NCI-H2107 treated with DMSO at 0.1 percent for 48 hours (cell line): Measurements from ENCODE around the gene CARD10.
"Not testable (repeated sequence)": the region's sequence is repeated elsewhere in the genome, so short reads cannot be mapped to it uniquely, and the experiment has no call there.

Experiments used
- DNase-seq: peaks from one replicate; lab custom pipeline; 2025; ENCODE audit not compliant: unreplicated experiment; lab: John Stamatoyannopoulos, UW

Gene CARD10

DNA sequence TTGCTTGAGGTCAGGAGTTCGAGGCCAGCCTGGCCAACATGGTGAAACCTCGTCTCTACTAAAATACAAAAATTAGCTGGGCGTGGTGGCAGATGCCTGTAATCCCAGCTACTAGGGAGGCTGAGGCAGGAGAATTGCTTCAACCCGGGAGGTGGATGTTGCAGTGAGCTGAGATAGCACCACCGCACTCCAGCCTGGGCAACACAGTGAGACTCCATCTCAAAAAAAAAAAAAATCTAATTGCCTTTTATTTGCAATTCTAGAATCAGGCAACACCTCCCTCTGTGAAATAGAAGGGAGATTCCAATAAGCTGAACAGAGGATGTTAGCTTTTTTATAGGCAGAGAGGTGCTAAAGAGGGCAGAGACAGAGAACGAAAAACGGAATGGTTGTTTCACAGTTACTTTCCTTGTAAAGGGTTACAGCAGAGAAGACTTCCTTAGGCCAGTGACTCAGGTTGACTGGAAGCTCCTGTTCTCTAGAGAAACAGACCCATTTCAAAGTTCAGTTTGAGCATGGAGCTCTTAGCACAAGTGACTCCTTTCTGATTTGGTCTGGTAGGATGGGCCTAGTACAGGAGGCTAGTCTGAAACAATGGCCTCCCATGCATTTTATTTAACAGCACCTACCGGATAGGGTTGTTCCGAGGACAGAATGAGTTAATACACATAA lies 8.0 kb upstream of the CARD10 start:
- DNase-seq, result not testable (repeated sequence)

- DNase-seq, result no peak
Measured at GRCh38 chr22:37526376-37526775, 7.2 kb upstream of the CARD10 start.

- DNase-seq, result no peak
Measured at GRCh38 chr22:37525746-37526350, 6.6 kb upstream of the CARD10 start.

GRCh38 chr22:37525073-37525745 lies 6.0 kb upstream of the CARD10 start:
- DNase-seq, result no peak

DNA sequence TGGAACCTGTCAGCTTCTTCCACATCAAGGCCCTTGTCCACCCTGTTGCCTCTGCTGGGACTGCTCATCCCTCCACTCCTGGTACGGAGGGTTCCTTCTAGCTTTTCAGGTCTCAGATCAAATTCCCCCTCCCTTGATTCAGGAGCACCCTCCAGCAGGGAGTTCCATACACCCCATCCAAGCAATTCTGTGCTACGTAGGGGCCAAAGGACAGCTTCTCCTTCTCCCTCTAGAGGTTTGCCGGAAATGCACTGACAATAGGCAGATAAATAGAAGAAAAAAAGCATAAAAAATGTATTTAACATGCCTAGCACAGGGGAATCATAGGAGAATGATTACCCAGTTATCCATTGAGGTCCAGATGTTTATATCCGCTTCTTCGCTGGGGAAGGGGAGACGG lies 3.3 kb upstream of the CARD10 start:
- DNase-seq, result no peak

- no peak for DNase-seq
Measured at GRCh38 chr22:37521236-37521739, 2.1 kb upstream of the CARD10 start.

- no peak for DNase-seq
Measured at GRCh38 chr22:37520776-37521191, 1.6 kb upstream of the CARD10 start.

DNA sequence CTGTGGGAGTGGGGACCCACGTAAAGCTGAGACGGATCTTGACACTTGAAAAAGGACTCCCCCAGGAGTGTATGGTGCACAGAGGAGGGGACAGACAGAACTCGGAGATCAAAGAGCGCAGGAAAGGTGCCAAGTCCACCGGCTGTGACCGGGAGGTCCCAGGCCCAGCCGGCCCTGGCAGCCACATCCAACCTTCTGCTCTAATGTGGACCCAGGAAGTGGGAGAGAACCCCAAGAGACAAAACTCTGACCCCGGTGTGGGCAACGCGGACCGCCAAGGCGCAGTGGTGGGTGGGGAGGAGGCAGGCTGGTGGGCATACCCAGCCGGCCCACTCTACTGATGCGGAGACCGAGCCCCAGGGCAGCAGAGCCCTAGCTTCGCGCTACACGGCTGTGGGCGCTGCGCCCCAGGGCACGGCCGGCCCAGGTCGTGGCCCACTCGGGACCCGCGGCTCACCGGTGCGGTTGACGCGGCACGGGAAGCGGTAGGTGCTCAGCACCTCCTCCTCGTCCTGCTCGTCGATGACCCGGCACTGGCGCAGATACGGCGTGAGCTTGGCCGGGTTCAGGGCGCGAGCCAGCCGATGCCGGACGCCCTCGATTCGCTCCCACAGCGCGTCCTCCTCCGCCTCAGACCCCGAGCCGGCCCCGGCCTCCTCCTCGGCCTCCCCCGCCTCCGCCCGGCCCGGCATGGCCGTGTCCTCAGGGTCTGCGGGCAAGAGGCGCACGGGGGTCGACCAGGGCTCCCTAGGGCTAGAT lies 527 bp downstream of the CARD10 start:
- DNase-seq, result no peak

- DNase-seq, result no peak
Measured at GRCh38 chr22:37517826-37518450, 1.3 kb downstream of the CARD10 start.

- no peak for DNase-seq
Measured at GRCh38 chr22:37516456-37516855, 2.8 kb downstream of the CARD10 start.

DNA sequence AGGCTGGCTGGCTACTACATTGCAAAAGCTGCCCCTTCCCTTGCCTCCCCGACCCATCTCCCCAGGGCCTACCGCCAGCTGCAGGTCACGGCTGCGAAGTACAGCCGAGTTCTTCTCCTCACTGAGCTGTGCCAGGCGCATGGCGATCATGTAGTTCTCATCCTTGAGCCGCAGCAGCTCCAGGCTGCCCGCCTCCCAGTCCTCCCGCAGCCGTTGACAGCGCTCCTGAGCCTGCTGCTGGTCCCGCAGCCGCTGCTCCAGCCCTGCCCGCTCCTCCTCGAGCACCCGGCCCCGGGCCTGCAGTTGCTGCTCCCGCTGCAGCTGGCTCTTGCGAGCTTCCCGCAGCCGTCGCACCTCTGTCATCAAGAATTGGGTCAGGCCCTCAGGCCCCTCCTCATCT lies 3.3 kb downstream of the CARD10 start:
- no peak for DNase-seq

DNA sequence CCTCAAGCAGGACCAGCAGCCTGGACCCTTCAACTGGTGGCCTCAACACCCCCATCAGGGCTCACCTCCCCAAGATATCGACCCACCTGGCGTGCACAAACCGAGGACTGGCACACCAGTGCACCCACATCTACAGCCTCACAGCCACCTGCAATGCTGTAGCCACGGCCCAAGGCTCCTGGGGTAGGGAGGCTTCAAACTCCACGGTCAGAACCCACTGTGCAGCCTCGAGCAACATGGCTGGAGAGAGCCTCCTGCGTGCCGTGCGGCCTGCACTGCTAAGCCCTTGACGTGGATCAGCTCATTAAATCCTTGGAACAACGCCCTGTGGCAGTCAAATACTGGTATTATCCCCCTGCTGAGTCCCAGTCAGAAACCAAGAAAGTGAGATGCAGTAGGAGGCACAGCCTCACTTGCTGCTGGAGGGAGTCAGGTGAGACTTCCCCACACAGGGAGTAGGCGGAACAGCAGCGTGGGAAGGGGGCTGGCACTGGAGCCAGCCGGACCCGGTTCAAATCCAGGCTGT lies 4.6 kb downstream of the CARD10 start:
- DNase-seq, result no peak

- no peak for DNase-seq
Measured at GRCh38 chr22:37511395-37512104, 7.7 kb downstream of the CARD10 start.

DNA sequence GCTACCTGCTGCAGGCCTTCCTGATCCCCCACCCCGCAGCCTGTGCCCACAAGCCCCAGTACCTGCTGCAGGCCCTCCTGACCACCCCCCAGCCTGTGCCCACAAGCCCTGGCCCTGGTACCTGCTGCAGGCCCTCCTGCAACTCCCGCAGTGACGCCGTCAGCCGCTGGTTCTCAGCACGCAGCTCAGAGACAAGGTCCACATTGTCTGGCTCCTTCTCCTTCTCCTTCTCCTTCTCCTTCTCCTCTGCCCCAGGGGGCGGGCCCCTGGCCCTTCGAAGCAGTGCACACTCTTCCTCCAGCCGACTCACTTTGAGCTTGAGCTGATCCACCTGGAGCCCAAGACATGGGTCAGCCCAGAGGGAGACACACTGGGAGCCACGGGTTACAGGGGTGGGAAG lies 9.1 kb downstream of the CARD10 start:
- DNase-seq, result no peak

DNA sequence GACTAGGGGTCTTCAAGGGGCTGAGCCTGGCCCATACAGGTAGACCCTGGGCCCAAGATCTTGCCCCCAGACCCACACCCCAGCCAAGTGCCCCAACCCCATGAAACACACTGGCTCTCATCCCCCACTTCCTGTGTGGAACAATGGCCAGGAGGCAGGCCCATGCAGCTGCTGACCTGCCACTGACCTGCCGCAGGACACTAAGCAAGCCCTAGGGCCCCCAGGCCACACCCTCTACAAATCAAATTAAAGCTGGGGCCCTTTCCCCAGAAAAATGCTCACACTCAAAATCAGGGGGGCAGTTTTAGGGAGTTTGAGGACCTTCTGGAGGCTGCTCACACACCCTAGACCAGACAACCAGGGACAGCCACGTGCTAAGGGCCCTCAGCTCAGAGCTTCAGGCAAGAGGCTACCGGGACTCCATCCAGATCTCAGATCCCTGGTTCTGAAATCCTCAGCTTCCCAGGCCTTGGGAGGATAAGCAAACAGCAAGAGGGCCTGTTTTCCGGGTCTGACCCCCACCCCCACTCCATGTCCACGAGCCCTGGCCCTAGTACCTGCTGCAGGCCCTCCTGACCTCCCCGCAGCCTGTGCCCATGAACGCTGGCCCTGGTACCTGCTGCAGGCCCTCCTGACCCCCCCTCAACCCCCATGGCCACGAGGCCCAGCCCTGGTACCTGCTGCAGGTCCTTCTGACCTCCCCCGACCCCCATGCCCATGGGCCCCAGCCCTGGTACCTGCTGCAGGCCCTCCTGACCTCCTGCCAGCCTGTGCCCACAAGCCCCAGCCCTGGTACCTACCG lies 10.0 kb downstream of the CARD10 start:
- no peak for DNase-seq

- no peak for DNase-seq
Measured at GRCh38 chr22:37508431-37508992, 10.7 kb downstream of the CARD10 start.

- DNase-seq, result no peak
Measured at GRCh38 chr22:37507731-37508130, 11.5 kb downstream of the CARD10 start.

DNA sequence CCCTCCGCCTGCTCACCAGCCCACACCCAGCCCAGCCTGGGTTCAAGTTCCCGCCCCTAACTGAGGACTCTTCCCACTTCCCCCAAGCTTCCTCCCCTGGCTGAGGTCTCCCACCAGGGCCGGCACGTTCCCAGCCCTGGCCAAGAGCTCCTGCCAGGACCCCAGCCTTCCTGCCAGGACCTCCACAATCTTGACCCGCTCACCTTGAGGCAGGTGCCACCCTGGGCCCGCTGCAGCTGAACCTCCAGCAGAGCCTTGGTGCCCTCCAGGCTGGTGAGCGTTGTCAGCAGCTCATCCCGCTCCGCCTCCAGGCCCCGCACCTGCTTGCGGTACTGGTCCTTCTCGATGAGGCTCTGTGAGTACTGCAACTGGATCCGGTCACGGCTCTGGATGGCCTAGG lies 13.2 kb downstream of the CARD10 start:
- no peak for DNase-seq

GRCh38 chr22:37505565-37505964 lies 13.7 kb downstream of the CARD10 start:
- DNase-seq, result no peak
